Endothelial cell of hepatic sinusoid (primary cell): ENCODE measurements around the gene TCL1A.
"Not testable (repeated sequence)": the region's sequence is repeated elsewhere in the genome, so short reads cannot be mapped to it uniquely, and the experiment has no call there.

ENCODE experiments used
- in situ Hi-C: cut with HindIII; loops from 2 replicates; pipeline ENCODE4 v1.10.0; 2017; ENCODE audit warnings: low sequenced_read_pairs

The TCL1A gene

GRCh38 chr14:95713596-95714371 lies at the start of gene TCL1A:
TSS of gene TCL1A (minus strand) at chr14:95714125. CDS start at chr14:95714066, 59 bp downstream.
- in situ Hi-C loops: no loop called here

GRCh38 chr14:95763032-95763431 lies 49.1 kb upstream of the TCL1A start:
- in situ Hi-C loops: not testable (repeated sequence)

- in situ Hi-C loops: no loop called here
Observed at GRCh38 chr14:95761436-95761835, 47.5 kb upstream of the TCL1A start.

GRCh38 chr14:95760596-95760995 lies 46.7 kb upstream of the TCL1A start:
- in situ Hi-C loops: no loop called here

GRCh38 chr14:95759941-95760340 lies 46.0 kb upstream of the TCL1A start:
- in situ Hi-C loops: no loop called here

- in situ Hi-C loops: no loop called here
Observed at GRCh38 chr14:95758331-95758730, 44.4 kb upstream of the TCL1A start.

GRCh38 chr14:95756751-95757150 lies 42.8 kb upstream of the TCL1A start:
- in situ Hi-C loops: no loop called here

GRCh38 chr14:95756127-95756526 lies 42.2 kb upstream of the TCL1A start:
- in situ Hi-C loops: no loop called here

- in situ Hi-C loops: no loop called here
Observed at GRCh38 chr14:95741781-95742180, 27.9 kb upstream of the TCL1A start.

- in situ Hi-C loops: no loop called here
Observed at GRCh38 chr14:95741038-95741490, 27.1 kb upstream of the TCL1A start.

GRCh38 chr14:95739356-95739755 lies 25.4 kb upstream of the TCL1A start:
- in situ Hi-C loops: no loop called here

GRCh38 chr14:95733212-95733611 lies 19.3 kb upstream of the TCL1A start:
- in situ Hi-C loops: no loop called here

GRCh38 chr14:95730126-95730525 lies 16.2 kb upstream of the TCL1A start:
- in situ Hi-C loops: no loop called here

- in situ Hi-C loops: loop anchor here (5.0 kb wide), 1 partner anchor 42 kb away; the partner anchor contains the start of gene TCL1B
Observed at GRCh38 chr14:95729402-95730028, 15.6 kb upstream of the TCL1A start.

GRCh38 chr14:95727056-95727700 lies 13.3 kb upstream of the TCL1A start:
- in situ Hi-C loops: loop anchor here (5.0 kb wide), 1 partner anchor 40 kb away; the partner anchor contains the start of gene TCL1B

- in situ Hi-C loops: loop anchor here (5.0 kb wide), 1 partner anchor 39 kb away; the partner anchor contains the start of gene TCL1B
Observed at GRCh38 chr14:95725685-95726336, 11.9 kb upstream of the TCL1A start.

- in situ Hi-C loops: no loop called here
Observed at GRCh38 chr14:95722525-95723190, 8.7 kb upstream of the TCL1A start.

- in situ Hi-C loops: no loop called here
Observed at GRCh38 chr14:95712398-95712797, 1.5 kb downstream of the TCL1A start.

GRCh38 chr14:95711476-95712176 lies 2.3 kb downstream of the TCL1A start:
- in situ Hi-C loops: no loop called here

GRCh38 chr14:95710106-95710505 lies 3.8 kb downstream of the TCL1A start:
- in situ Hi-C loops: no loop called here
